GM19035 (cell line): Measurements from ENCODE around the gene CCDC27.
A peak's percentile ranks its signal among the peaks of the same experiment; 100 is the strongest.

Experiments
- ATAC-seq: cut with Tn5 transposase; IDR thresholded peaks from one replicate; pipeline ENCODE4 v1.9.1; 2021; ENCODE audit not compliant: unreplicated experiment

Gene CCDC27

GRCh38 chr1:3750741-3751140 is 1.5 kb upstream of the CCDC27 start:
- ATAC-seq = no peak

DNA sequence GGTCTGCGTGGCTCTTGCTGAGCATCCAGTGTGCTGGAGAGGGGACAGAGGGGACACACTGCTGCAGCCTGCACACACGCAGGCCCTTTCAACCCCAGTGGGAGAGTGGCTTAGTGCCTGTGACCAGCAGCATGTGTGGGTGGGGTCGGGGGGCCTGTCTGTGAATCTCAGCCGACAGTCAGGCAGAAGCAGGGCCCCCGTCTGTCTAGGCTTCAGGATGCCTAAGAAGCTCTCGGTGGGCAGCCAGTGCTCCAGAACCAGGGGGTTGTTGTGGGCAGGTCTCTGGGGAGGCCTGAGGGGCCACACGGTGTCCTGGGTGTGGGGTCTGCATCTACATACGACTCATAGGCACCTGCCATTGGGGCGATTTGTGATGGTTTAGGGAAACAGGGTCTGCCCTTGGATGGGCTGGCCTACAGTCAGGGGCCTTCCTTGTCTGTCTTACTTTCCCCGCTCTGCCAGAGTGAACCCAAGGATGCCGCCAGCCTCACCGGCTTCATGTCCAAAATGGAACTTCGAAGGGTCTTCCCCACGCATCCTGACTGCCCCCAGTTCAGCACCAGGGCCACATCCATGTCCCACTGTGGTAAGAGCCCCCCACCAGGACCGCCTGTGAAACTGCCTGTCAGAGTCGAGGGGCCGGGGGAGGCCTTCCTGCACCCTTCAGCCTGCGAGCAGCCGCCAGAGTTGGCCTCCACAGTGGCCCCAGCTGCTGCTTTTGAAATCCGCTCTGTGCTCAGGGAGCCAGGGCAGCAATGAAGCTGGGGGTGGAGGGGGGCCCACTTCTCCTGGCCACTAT is 1.6 kb downstream of the CCDC27 start:
- ATAC-seq = no peak

- no peak for ATAC-seq
Measured at GRCh38 chr1:3756394-3756793, 4.1 kb downstream of the CCDC27 start.

DNA sequence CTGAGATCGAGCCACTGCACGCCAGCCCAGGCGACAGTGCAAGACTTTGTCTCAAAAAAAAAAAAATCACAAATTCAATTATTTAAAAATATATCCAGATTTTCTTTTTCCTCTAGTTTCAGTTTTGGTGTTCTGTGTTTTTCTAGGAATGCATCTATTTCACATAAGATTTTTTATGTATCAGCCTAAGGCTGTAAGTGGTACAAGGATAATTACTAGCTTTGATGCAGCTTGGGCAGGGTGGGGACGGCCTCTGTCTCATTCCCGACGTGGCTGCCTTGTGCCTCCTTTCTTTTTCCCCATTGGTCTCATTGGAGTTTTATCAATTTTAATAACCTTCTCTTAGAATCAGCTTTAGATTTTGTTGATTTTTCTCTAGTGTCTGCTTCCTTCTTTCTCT is 6.9 kb downstream of the CCDC27 start:
- ATAC-seq = no peak

DNA sequence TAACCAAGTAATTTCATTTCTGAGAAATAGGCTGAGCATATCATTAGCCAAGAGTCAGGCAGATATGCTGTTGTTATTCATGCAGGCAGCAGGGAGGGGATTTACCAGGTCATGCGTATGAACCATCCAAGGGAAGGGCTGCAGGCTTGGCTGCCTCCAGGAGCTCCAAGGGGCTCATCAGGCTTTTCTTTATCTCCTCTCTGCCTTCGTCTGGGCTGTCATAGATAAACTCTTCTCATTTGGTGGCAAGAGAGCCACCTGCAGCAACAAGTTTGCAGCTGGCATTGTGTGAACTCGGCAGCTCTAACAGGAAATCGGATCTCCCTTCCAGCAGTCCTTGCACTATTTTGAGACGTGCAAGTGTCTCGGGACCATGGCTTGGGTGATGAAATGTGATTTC is 7.5 kb downstream of the CCDC27 start:
- ATAC-seq = no peak

DNA sequence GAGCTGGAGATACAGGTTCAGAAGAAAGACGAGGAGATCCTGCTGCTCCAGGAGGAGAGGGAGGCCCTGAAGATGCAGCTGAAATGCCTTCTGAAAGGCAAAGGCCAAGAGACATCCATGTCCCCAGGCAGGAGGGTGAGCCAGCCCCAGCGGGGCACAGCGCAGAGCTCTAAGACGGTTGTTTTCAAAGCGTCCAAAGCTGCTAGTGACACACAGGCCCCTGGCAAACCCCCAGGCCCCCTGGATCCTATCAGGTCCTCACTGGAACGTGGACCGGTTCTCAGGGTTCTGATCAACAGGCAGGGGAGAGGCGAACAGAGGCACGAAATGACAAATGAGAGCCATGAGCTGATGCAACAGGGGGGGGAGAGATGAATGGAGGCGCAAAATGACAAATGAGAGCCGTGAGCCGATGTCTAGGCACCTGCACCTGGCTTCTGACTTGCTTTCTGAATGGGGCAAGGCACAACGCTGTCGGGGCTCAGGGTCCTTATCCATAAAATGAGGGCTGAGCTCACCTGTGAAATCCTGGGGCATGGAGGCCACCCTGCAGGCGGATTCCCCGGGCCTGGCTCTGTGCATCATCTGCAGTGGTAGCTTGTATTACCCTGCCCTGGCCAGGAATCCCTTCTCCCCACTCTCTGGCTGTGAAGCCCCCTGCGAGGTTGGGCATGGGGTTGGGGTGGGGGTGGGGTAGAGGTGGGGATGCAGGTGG is 9.2 kb downstream of the CCDC27 start:
- ATAC-seq = no peak

GRCh38 chr1:3762151-3762872 is 10.1 kb downstream of the CCDC27 start:
- ATAC-seq = no peak

DNA sequence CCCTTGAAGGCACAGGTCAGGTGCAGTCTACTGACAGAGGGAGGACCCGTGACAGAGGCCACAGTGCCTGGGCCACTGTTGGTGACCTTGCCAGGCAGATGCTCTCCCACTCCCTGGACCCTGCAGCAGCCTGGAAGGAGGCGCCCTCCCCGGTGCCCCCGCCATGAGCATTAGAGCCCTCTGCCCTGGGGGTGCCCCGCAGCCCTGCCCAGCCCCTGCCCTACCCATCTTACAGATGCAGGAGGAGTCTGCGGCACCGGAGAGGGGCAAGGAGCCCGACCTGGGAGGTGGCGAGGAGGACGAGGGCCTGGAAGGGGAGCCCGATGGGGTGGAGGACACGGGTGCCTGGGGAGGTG is 10.6 kb downstream of the CCDC27 start:
- no peak for ATAC-seq

DNA sequence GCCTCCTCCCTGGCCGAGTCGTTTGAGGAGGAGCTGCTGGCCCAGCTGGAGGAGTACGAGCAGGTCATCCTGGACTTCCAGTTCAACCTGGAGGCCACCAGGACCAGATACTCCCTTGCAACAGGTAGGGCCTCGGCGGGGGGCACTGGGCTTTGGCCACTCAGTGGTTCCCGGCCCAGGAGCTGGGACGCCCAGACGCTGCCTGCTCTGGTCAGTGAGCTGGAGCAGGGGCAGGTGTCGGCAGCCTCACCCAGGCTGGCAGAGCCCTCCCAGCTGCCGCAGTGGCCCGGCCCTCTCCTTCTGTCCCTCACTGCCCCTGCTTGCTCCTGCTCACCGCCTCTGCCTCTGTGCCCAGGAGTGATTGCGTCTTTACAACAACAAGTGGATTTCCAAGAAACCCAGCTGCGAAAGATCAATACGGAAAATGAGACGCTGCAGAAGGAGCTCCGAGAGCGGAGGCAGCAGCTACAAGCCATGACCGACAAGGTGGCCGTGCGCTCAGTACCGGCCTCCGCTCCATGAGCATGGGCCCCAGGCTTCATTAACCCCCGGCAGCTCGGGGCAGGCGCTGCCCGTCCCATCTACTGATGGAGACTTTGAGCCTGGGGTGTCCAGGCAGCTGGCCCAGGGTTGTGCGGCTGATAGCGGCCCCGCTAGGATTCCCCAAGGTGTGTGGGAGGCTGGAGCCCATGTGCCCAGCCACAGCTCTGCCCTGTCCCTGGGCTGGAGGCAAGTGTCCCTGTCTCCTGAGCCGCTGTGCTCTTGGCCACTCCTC is 11.3 kb downstream of the CCDC27 start:
- no peak for ATAC-seq

DNA sequence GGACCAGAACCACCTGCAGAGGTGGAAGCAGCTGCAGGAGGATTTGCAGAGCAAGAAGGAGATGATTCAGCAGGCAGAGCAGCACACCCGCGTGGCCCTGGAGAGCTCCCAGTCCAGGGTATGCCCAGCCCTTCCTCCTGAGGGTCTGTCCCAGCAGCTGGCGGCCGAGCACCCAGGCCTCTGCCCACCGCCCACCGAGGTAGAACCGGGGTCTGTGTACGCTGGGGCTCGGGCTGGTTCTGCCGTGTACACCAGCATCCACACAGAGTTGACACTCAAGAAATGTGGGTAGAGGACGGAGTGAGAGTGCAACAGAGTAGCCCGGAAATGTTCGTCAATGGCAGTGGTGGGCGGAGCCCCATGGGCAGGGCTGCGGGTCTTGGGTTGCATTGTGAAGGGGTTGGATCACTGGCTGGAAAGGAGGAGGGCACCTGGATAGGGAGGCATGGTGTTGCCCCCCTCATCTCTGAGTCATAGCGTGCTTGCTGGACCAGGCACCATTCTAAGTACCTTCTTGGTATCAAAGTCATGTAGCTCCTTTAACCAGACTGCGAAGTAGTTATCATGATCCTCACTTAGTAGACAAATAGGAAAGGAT is 15.2 kb downstream of the CCDC27 start:
- ATAC-seq = no peak

GRCh38 chr1:3768811-3769390 is 16.7 kb downstream of the CCDC27 start:
- no peak for ATAC-seq

GRCh38 chr1:3770047-3770765 is 18.0 kb downstream of the CCDC27 start:
- no peak for ATAC-seq

- no peak for ATAC-seq
Measured at GRCh38 chr1:3771108-3772026, 19.1 kb downstream of the CCDC27 start.

GRCh38 chr1:3772027-3772714 is 19.9 kb downstream of the CCDC27 start:
- ATAC-seq = peak; percentile 58

DNA sequence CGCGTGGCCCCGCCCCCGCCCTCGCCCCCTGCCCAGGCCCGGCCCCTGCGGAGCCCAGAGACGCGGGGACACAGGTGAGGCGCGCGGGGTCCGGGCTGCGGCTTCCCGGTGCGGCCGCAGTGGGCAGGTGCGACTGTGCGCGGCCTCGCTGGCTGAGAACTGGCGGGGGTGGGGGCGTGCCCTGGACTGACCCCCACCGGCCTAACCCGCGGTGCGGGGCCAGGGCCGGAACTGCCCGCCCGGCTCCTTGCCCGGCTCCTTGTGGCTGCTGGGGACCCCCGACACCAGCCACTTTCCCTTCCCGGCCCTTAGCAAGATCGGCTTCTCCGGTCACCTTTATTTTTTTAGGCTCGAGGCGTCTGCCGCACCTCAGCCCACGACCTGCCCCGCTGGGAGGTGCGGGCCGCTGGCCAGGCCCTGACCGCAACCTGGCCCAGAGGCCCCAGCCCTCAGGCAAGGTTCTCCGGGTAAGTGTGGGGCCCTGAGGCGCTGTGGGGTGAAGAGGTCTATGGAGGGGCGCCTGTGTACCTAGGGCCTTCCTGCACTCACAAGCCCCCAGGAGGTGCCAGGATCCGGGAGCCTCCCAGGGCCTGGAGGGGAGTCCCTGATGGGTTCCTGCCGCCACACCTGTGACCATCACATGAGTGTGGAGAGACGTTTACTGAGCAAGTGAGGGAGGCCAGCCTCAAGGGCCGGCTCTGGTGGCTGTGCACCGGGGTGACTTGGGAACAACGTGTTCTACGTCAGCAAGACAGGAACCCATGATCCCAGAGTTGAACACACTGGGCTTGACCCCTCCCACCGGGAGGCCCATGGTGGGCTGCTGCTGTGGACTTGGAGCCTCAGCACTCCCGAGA is 20.7 kb downstream of the CCDC27 start, which contains the start of gene SMIM1:
TSS of gene SMIM1 (plus strand) at position 35 of the 857 bp plus-strand sequence. CDS start 2,625 bp downstream, outside the sequence.
- peak; percentile 38 for ATAC-seq

DNA sequence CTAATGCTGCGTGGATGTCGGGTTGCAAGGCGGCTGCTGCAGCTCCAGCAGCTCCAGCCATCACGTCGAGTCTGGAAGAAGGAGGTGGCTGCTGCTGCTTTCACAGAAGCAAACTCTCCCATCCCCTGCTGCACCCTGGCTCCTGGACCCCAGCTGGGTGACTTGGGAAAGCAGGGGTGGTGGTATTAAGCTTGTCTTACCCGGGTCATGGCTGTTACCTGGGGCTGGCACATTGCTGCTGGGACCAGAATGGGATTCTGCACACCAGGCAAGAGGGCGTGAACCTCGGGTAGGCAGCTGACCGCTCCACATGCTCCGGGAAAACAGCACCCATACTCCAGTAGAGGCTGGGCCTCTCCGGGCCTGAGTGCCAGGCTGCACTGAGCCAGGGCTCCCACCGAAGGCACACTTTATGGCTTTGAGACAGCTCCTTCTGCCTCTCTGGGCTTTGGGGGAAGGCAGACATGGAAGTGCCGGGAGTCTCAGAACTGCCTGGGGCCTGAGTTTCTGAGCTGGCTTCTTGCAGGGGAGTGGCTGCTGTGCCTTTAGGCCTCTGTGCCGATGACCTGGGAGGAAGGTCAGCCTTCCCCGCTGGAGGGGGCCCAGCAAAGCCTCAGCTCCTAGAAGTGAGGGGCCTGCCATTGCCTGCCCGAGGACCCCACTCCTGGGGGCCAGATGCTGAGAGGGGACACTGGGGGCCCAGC is 21.5 kb downstream of the CCDC27 start:
- no peak for ATAC-seq
